ENCODE results near the gene LTBP1. TPM values are rescaled to one million over a fixed set of nuclear protein-coding genes. Genes with fewer than 3 reads are reported as not detected.
A peak's percentile ranks its signal among the peaks of the same experiment; 100 is the strongest.

LTBP1 gene
- total RNA-seq, 1 experiment from 2014 or later = 2.2 TPM

GRCh38 chr2:33411765-33412164 is 465.0 kb downstream of the LTBP1 start:
- intact Hi-C loops (cut with micrococcal nuclease; ENCODE audit: unreplicated experiment) = loop anchor here (5.0 kb wide), 1 partner anchor 171 kb away; no protein-coding TSS in a partner anchor
- no peaks in the 10 kb centered on the region for H3K4me1 ChIP-seq (ENCODE audit: insufficient read depth, low read length, poor library complexity, severe bottlenecking)
- ChIA-PET CTCF (no interaction called here), POLR2A (ENCODE audit: low non-redundant PET) (no interaction called here)
- DNase-seq (ENCODE audit: low spot score) = no peak
- TF ChIP-seq EZH2 (IDR thresholded peaks at IDR 0.05; ENCODE audit: borderline replicate concordance, low read depth, low read length, poor library complexity, severe bottlenecking) = no peak
- TF ChIP-seq CTCF (conservative IDR thresholded peaks at IDR 0.05; ENCODE audit: low read depth, low read length) = no peak
- H3K36me3 ChIP-seq (ENCODE audit: insufficient read depth, low read length, poor library complexity, severe bottlenecking) = no peaks in the 10 kb centered on the region
- BruUV-seq (replicated peaks) = no TSS peak
- H3K4me3 ChIP-seq (ENCODE audit: low read depth, low read length, poor library complexity, severe bottlenecking) = no peak overlapping the region
- H3K27ac ChIP-seq (ENCODE audit: low read depth, low read length, poor library complexity, severe bottlenecking) = no peak overlapping the region
- peaks cover 7% of the 10 kb centered on the region for H3K9me3 ChIP-seq (ENCODE audit: low read depth, low read length, poor library complexity, severe bottlenecking)
- H3K27me3 ChIP-seq (replicated peaks; ENCODE audit: insufficient read depth, low read depth, low read length, poor library complexity) = no peaks in the 10 kb centered on the region

GRCh38 chr2:33412920-33413319 is 466.2 kb downstream of the LTBP1 start:
- CTCF ChIA-PET = interaction anchor here (0.5 to 0.9 kb wide), 4 partner anchors 17 to 595 kb away, joined by 4 read pairs; no protein-coding TSS in a partner anchor
- Histone ChIP-seq H3K27me3 (replicated peaks; ENCODE audit: insufficient read depth, low read depth, low read length, poor library complexity) (no peaks in the 10 kb centered on the region), H3K36me3 (ENCODE audit: insufficient read depth, low read length, poor library complexity, severe bottlenecking) (no peaks in the 10 kb centered on the region), H3K4me1 (ENCODE audit: insufficient read depth, low read length, poor library complexity, severe bottlenecking) (no peaks in the 10 kb centered on the region), H3K27ac (ENCODE audit: low read depth, low read length, poor library complexity, severe bottlenecking) (no peak overlapping the region), H3K4me3 (ENCODE audit: low read depth, low read length, poor library complexity, severe bottlenecking) (no peak overlapping the region), H3K9me3 (ENCODE audit: low read depth, low read length, poor library complexity, severe bottlenecking) (peaks cover 6% of the 10 kb centered on the region)
- intact Hi-C loops (cut with micrococcal nuclease; ENCODE audit: unreplicated experiment) = loop anchor here (5.0 kb wide), 1 partner anchor 169 kb away; no protein-coding TSS in a partner anchor
- no TSS peak for BruUV-seq (replicated peaks)
- POLR2A ChIA-PET (ENCODE audit: low non-redundant PET) = no interaction called here
- peak; percentile 60 for TF ChIP-seq CTCF (conservative IDR thresholded peaks at IDR 0.05; ENCODE audit: low read depth, low read length)
- no peak for TF ChIP-seq EZH2 (IDR thresholded peaks at IDR 0.05; ENCODE audit: borderline replicate concordance, low read depth, low read length, poor library complexity, severe bottlenecking)
- peak; percentile 48 for DNase-seq (ENCODE audit: low spot score)

- BruUV-seq (replicated peaks) = no TSS peak
- Histone ChIP-seq H3K27me3 (replicated peaks; ENCODE audit: insufficient read depth, low read depth, low read length, poor library complexity) (peaks cover 4% of the 10 kb centered on the region), H3K9me3 (ENCODE audit: low read depth, low read length, poor library complexity, severe bottlenecking) (no peaks in the 10 kb centered on the region), H3K27ac (ENCODE audit: low read depth, low read length, poor library complexity, severe bottlenecking) (no peak overlapping the region), H3K4me1 (ENCODE audit: insufficient read depth, low read length, poor library complexity, severe bottlenecking) (no peaks in the 10 kb centered on the region), H3K36me3 (ENCODE audit: insufficient read depth, low read length, poor library complexity, severe bottlenecking) (no peaks in the 10 kb centered on the region), H3K4me3 (ENCODE audit: low read depth, low read length, poor library complexity, severe bottlenecking) (no peak overlapping the region)
- no peak for DNase-seq (ENCODE audit: low spot score)
- intact Hi-C loops (cut with micrococcal nuclease; ENCODE audit: unreplicated experiment) = no loop called here
- ChIA-PET CTCF (no interaction called here), POLR2A (ENCODE audit: low non-redundant PET) (no interaction called here)
- no peak for TF ChIP-seq CTCF (conservative IDR thresholded peaks at IDR 0.05; ENCODE audit: low read depth, low read length)
- no peak for TF ChIP-seq EZH2 (IDR thresholded peaks at IDR 0.05; ENCODE audit: borderline replicate concordance, low read depth, low read length, poor library complexity, severe bottlenecking)
These were observed 472.9 kb downstream of the LTBP1 start for GRCh38 chr2:33419581-33420200.
